Esophagus muscularis mucosa (tissue), 4 donors: ENCODE data around the gene ATP2A1.
"Not testable (repeated sequence)": the region's sequence is repeated elsewhere in the genome, so short reads cannot be mapped to it uniquely, and the experiment has no call there.

Experiments used
- EP300 ChIP-seq: sonication (generic); formaldehyde crosslinking; IDR thresholded peaks from one replicate; pipeline ENCODE4 v1.6.1; 2017; ENCODE audit warnings: antibody characterized with exemption
- POLR2AphosphoS5 ChIP-seq, 2 donors: sonication (generic); formaldehyde crosslinking; IDR thresholded peaks; one replicate each; pipeline ENCODE4 v1.6.1; 2017; ENCODE audit warnings: antibody characterized with exemption in 2 of 2
- TF ChIP-seq, protein P1 (sequence below), 3 experiments: fragments of 200-600 bp in 2 of 3; fragments of 450-650 bp in 1 of 3; sonication (generic) in 2 of 3; IDR thresholded peaks; one replicate each; pipeline ENCODE4 v1.5.1; 2017 to 2019; ENCODE audit warnings: antibody characterized with exemption in 3 of 3, mild to moderate bottlenecking in 2 of 3, moderate library complexity in 1 of 3

DNA sequence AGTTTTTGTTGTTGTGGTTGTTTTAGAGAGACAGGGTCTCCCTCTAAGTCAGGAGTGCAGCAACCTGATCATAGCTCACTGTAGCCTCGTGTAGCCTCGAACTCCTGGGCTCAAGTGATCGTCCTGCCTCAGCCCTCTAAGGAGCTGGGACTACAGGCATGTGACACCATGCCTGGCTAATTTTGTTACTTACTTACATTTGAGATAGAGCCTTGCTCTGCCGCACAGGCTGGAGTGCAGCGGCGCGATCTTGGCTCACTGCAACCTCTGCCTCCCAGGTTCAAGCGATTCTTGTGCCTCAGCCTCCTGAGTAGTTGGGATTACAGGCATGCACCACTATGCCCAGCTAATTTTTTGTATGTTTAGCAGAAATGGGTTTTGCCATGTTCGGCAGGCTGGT is 10.6 kb upstream of the ATP2A1 start:
- TF ChIP-seq, protein P1, sequence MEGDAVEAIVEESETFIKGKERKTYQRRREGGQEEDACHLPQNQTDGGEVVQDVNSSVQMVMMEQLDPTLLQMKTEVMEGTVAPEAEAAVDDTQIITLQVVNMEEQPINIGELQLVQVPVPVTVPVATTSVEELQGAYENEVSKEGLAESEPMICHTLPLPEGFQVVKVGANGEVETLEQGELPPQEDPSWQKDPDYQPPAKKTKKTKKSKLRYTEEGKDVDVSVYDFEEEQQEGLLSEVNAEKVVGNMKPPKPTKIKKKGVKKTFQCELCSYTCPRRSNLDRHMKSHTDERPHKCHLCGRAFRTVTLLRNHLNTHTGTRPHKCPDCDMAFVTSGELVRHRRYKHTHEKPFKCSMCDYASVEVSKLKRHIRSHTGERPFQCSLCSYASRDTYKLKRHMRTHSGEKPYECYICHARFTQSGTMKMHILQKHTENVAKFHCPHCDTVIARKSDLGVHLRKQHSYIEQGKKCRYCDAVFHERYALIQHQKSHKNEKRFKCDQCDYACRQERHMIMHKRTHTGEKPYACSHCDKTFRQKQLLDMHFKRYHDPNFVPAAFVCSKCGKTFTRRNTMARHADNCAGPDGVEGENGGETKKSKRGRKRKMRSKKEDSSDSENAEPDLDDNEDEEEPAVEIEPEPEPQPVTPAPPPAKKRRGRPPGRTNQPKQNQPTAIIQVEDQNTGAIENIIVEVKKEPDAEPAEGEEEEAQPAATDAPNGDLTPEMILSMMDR (IDR thresholded peaks at IDR 0.05), result not testable (repeated sequence)
- not testable (repeated sequence) for TF ChIP-seq POLR2AphosphoS5 (IDR thresholded peaks at IDR 0.05); EP300
